GM21723 (cell line): ENCODE data around the gene CRB1.

Source experiments
- ATAC-seq: cut with Tn5 transposase; IDR thresholded peaks from one replicate; pipeline ENCODE4 v1.9.1; 2021; ENCODE audit warnings: mild to moderate bottlenecking, moderate library complexity; ENCODE audit not compliant: unreplicated experiment

The CRB1 gene

DNA sequence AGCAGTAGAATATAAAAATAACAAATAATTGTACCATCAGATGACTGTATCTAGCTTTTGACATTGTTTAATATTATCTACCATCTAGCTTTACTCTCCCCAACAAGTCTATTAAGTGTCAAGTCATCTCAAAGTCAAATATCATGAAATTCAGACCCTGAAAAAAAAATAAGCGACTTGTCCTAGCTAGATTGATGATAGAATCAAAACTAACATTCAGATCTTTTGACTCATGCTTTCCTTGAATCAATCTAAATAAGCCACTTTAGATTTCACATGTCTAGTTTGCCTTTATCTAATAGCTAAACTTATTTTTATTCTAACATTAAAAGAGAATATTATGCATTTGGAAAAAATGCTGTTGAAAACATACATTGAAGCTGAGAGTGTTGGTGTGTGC is 35.4 kb downstream of the CRB1 start:
- no peak for ATAC-seq

DNA sequence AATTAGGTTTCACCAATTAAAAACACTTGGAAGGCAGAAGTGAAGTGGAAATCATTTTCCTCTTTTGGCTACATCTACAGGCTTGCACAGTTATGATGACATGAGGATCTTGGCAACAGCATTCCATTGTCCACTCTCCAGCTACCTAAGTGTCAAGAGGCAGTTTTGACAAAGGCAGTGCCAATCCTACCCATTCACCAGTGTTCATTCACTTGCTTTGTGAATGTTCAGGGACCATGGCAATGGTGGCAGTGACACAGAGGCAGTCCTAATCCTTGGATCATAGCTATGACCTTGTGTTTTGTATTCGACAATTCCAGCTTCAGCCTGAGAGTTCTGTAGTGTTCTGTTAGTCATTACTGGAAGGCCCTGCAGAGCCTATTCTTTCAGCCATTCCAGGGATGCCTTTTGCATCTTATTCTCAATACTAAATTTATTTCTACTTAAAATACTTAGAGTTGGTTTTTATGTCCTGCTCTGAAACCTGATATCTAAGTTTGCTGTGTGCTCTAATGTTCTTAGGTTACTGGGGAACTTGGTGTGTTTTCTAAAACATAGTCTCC is 36.7 kb downstream of the CRB1 start:
- no peak for ATAC-seq

DNA sequence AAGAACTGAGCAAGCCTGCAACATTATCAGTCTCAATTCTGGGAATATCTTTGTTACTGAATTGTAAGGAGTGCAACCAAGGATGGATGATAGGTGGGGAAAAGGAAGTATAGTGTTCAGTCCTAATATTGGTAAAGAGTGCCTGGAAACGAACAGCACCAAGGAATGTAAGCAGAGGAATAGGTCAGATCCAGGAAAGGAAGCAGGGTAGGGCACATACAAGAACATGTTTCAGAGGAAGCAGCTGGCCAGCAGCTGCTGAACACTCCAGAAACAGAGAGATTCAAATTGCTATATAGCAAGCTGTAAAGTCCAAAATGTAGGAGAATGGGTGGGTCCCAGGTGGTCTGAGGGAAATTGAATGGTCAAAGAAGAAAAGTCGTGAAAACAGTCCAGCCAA is 37.9 kb downstream of the CRB1 start:
- ATAC-seq = no peak

DNA sequence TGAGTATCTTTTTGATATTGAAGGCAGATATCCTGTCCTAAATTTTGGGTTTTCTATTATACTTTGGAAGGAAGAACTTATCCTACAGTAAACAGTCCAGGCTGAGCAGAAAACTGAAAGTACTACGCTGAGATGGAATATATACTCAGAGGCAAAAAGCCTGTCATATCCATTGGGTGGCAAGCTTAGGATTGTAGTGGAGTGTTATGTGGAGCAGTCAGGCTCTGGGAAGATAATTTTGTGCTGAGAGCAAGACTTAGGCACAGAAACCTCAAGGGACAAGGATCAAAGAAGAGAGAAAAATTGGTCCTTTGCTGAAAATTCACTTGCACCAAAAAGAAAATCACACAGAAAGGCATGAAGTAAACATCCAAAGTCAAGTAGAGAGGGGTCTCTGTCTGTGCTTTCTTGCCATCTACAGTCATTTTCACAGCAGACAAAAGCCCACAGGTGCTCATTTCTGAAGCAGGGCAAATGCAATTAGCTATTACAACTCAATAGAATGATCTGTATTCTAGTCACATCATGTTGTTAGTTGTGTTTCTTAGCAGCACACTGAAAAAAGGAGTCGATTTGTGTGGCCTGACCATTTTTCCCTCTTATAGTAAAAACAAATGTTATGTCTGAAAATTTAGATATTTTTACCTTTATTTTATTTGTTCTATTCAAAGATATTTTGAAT is 38.5 kb downstream of the CRB1 start:
- ATAC-seq = no peak

DNA sequence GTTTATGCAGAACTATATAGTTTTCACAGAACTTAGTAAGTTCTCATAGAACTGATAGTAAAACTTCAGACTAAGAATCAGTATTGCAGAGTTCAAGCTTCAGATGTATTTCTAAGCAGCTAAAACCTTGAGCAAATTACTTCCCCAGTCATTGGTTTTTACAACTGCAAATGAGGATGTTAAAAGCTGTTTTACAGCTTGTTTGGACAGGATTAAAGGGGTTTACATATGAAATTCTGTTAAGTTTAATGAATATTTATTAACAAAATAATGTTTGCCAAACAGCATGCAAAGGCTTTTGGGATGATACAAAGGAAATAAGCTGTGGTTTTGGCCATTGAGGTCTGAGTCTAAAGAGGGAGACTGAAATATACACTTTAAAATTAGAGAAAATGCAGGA is 39.1 kb downstream of the CRB1 start:
- no peak for ATAC-seq

DNA sequence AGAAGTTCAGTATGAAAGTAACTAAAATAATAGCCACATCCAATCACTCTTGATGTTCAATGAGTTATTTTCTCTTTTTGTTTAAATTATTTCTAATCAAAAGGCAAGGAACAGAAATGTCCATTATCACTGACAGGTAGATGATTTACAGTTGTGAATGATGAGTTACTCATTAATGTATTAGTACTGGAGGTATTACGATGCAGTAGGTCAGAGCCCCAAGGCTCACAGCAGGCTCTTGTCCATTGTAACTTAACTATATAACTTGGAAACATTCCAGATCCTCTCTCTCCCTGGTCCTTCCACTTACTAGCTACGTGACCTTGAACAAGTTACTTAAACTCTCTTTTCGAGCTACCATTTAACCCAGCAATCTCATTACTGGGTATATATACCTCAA is 39.5 kb downstream of the CRB1 start:
- no peak for ATAC-seq

DNA sequence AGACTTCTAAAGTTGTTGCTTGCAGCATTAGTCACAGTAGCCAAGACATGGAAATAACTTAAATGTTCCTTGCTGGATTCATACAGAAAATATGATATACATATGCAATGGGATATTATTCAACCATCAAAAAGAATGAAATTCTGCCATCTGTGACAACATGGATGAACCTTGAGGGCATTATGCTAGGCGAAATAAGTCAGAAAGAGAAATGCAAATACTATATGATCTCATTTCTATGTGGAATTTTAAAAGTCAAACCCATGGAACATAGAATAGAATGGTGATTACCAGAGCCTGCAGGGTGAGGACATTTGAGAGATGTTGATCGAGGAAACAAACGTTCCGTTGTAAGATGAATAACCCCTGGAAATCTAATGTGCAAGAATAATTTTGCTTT is 43.0 kb downstream of the CRB1 start:
- ATAC-seq = no peak

DNA sequence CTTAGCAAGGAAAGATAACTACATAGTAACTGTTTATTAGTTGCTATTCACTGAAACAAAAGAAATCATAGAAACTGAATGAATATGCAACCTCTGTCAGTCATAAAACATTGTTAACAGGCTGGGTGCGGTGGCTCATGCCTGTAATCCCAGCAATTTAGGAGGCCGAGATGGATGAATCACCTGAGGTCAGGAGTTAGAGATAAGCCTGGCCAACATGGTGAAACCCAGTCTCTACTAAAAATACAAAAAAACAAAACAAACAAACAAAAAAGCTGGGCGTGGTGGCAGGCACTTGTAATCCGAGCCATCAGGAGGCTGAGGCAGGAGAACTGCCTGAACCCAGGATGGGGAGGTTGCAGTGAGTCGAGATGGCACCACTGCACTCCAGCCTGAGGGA is 44.1 kb downstream of the CRB1 start:
- ATAC-seq = no peak

DNA sequence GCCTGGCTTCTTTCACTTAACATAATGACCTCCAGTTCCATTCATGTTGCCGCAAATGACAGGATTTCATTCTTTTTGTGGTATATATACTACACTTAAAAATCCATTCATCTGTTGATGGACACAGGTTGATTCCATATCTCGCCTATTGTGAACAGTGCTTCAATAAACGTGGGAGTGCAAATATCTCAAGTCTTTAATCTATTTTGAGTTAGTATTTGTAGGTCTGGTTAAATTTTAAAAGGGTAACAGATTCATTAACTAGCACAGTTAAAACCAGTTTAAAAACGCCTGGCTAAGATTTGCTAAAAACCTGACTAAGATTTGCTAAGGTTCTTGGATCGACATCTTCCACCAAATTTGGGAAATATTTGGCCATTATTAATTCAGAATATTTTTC is 45.7 kb downstream of the CRB1 start:
- ATAC-seq = no peak

DNA sequence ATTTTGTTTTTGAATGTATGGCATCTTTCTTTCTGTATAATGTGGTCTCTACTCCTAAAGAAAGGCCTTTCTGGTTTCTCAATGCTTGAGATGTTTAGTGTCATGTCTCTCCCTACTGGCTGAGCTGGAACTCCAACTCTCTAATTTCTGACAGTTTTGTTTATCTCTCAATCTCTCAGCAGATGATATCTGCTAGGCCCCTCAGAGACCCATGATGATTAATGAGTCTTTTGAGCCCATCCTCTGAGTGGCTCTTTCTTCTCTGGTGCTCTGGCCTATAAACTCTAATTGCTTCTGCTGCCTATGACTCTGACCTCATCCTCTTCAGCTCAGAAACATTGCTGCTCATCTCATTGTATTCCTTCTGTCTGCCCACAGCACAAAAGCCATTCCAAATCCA is 46.6 kb downstream of the CRB1 start:
- no peak for ATAC-seq

DNA sequence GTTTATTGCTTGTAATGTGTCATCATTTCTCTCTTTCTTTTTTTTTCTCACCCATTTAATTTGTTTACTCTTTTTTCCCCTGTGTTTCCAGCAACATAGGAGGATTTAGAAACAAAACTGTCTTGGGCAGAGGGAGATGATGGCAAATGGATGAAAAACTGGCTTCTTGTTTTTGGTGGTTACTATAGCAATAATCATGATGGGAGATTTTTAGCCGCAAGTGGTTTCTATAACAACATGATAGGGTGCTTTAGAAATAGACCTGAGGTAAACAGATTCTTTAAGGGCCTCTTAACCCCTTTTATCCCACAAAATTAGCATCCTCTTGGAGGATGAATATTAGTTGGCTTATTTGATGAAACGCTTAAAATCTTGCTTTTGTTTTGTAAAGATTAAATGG is 51.6 kb downstream of the CRB1 start:
- no peak for ATAC-seq

DNA sequence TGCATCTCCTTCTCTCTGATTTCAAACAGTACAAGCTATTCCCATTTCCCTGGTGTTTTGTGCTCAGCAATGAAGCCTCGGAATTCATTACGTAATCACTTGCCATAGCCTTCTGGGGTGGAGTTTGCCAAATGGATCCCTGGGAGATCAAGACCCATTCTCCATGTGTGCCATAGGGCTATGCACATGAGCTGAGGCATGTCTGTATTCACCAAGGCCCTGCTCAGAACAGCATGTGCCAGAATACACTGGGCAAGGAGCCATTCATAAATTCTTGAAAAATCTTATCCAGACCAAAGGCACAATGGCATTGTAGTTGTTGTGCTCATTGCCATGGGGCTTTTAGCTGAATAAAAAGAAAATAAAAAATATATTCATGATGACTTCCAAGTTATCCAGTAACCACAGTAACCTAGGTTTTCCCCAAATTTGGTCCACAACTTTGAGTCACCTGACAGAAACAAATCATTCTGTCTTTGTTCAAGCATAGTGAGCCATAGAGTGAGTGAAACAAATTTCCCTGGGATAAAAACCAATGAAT is 53.0 kb downstream of the CRB1 start:
- no peak for ATAC-seq

DNA sequence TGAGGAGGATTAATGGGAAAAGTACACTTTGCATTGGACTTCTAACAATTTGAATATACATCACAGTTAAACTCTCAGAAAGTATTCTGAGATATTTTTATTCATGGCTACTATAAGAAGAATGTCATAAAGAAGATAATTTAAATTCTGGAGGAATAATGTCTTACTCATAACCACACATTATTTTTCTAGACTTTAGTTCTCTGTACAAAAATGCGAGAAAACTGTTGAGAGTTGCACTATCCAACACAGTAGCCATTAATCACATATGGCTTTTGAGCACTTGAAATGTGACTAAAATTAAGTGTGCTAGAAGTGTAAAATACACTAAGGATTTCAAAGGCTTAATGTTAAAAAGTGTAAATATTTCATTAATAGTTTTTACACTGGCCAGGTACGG is 53.8 kb downstream of the CRB1 start:
- ATAC-seq = no peak

DNA sequence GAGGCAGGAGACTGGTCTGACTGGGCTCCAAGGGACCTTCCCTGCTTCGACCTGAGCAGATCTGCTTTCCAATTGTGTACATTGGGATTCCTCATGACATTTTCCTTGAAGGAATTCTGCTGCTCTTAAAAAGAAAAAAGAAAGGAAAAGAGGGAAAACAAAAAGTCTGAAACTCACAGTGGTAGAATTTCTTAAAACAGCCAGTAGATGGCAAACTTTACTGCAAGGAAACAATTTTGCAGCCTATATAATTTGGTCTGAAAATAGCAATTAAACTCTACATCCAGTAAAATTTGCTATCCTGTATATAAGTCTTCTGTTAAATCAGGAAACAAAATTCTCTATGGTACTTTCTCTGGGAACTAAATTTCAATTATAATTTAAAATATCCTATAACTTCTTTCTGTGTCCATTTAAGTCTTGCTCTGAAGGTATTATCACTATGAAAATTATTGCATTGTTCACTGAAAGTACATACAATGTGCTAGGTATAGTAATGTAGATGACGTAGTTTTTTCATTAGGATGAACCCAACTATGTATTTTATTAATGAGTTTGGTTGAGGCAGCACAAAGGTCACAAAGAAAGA is 59.8 kb downstream of the CRB1 start:
- peak; percentile 54 for ATAC-seq

DNA sequence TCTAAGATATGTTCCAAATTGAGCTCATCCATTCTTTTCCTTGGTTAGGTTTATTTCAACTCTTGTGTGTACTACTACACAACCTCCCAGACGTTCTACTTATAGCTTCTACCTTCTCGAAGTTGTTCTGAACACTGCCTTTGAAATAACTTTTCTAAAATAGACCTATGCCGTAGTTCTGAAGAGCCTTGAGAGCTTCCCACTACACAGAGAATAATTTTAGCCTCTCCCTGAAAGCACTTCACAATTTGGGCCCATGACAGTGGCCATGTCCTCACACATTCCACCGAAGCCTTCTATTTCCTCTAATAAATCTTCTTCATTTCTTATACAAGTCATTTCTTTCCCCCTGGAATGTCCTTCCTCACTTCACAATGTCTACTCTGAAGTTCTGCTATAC is 62.2 kb downstream of the CRB1 start:
- ATAC-seq = no peak

DNA sequence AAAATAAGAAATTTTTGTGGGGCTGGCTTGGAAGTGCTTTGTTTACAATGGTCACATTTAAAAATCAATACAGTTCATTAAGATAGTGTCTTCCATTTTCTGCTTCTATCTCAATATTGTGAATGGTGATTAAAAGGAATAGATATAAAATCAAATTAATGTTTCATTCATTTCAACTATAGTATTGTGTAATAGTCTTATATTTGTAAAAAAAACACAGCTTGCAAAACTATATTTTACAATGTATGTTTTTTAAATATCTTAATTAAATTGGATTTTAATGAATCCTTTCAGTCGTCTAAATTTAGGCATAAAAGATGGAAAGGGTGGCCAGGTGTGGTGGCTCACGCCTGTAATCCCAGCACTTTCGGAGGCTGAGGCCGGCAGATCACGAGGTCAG is 63.5 kb downstream of the CRB1 start:
- ATAC-seq = no peak

DNA sequence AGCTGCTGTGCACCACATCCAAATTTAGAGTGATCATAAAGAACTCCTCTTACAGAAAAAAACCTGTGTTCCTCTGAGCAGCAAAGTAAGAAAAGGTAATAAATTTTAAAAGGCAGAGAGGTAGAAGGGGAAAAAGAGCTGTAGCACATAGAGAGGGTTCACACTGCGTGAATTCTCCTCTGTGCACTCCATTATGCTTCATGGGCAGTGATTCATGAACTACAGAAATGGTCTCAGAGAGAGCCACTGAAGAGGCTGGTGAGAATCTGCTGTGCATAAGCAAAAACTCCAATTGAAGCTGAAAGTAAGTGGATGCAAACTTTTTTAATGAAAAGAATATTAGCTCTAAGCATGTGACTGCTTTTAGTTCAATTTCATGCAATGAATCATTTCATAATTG is 65.0 kb downstream of the CRB1 start:
- ATAC-seq = no peak

DNA sequence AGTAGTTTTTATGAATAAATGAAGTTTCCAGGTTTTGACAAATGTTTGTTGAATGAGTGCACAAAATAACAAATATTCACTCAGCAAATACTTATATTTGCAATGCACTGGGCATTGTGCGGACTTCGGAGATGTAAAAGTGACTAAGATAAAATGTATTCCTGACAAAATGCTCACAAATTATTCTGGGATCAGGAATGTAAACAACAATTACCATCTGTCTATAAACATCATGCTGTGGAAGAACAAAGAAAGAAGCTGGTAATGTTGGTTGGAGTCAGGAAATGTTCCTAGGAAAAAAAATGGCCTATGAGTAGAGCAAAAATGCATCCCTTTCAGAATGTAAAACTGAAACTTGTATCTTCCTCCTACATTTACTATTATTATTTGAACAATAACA is 68.5 kb downstream of the CRB1 start:
- no peak for ATAC-seq

DNA sequence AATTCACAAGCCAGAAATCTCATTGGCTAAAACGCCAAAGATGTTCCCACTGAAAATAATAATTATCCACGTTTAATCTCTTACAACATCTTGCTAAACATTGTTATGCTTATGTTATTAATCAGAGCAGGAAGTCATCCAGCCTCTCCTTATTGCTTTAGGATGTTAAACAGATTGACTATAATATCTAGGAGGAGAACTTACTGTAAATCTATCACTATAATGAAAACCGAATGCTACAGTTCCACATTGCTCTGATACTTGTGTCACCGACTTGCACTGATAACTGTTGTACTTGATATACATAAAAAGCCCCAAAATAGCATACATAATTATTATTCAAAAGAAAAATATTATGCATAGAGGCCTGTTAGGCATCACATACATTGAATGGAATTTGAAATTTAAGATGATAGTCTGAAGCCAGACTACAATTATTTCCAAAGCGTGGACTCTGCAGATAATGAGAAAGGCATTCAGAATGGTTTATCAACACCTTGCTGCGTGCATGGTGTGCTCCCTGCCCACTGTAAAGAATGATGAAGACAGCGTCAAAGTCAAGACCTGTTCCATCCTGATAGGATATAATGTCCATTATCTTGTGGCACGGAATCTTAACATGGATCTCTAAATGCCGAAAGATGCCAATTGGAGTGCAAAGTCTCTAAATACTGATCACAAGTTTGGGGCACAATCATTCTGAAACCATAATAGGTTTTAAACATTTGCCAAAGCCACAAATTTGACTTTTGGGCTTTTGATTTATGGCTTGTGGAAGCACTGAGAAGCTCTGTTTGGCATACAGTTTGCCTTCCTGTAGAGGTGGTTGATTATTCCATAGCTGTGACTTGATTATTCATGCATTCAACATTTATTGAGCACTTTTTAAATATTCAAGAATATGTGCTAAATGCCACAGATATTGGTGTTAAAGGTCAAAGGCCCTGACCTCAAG is 71.3 kb downstream of the CRB1 start:
- ATAC-seq = no peak

DNA sequence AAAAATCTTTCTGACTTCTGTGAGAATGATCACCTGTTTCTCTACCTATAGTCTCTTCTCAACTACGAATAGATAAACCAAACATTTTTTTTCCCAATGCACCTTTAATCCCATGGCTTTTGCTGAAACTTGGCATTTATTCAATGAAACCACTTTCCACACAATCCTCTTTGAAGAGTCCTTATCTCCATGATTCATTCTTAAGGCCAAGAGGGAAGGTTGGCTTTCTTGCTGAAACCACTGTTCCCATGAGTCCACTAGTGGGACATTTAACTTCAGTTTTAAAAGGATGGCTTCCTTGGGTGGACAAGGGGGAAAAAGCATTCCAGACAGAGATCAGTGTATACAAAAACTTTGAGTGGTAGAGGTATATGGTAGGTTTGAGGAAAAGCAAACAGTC is 73.6 kb downstream of the CRB1 start:
- no peak for ATAC-seq

DNA sequence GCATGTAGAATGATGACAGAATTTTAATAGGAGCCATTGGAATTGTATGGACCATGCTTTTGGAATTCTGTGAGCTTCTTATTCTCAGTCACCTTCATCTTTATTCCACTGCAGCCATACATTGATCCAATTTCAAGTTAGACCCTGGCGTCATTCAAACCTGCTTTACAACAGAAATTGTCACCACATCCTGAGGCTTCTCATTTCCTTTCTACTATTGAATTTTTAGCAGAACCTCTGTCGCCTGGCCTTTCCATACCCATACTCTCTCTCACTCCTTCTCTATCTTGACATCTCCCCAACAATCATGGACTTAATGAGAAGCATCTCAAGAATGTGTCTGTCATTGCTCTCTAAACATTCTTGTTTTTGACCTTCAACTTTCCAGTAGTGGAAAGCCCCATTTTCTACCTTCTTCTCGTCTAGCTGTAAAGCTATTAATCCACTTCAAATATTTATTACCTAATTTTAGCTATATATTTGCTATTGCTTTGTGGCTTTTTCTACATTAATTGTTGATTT is 74.1 kb downstream of the CRB1 start:
- ATAC-seq = no peak
